Breast epithelium (tissue), 4 donors: ENCODE results near the gene BUB3. TPM values are rescaled to one million over a fixed set of nuclear protein-coding genes. Genes with fewer than 3 reads are reported as not detected.
A peak's percentile ranks its signal among the peaks of the same experiment; 100 is the strongest.

ENCODE experiments used
- DNase-seq, 2 donors: peaks; one replicate each; pipeline ENCODE4 v3.0.0-alpha.2; 2019; ENCODE audit warnings: low spot score in 2 of 2
- H3K27ac ChIP-seq, 2 donors: fragments of 200-600 bp; sonication (generic) in 1 of 2; one replicate each; pipeline ENCODE4 v1.5.1; 2016 to 2019; ENCODE audit warnings: mild to moderate bottlenecking in 1 of 2
- H3K27me3 ChIP-seq, 2 donors: fragments of 200-600 bp; sonication (generic) in 1 of 2; one replicate each; pipeline versions ENCODE4 v1.5.1 to v1.6.0; 2017 to 2019; ENCODE audit warnings: control low read depth in 1 of 2, mild to moderate bottlenecking in 1 of 2
- H3K36me3 ChIP-seq: fragments of 200-600 bp; one replicate; pipeline ENCODE4 v1.5.1; 2019
- H3K4me1 ChIP-seq, 2 donors: fragments of 200-600 bp; sonication (generic); one replicate each; pipeline ENCODE4 v1.5.1; 2016 to 2019; ENCODE audit warnings: control low read depth in 1 of 2
- H3K4me3 ChIP-seq, 3 donors: fragments of 200-600 bp; sonication (generic); 1 replicate in 2 of 3; 2 replicates in 1 of 3; pipeline ENCODE4 v1.5.1; 2016 to 2019; ENCODE audit warnings: mild to moderate bottlenecking in 3 of 3, moderate library complexity in 2 of 3
- H3K9me3 ChIP-seq, 2 donors: fragments of 200-600 bp; sonication (generic) in 1 of 2; one replicate each; pipeline ENCODE4 v1.5.1; 2016 to 2019; ENCODE audit warnings: control low read depth in 1 of 2
- CTCF ChIP-seq, 3 donors: fragments of 450-650 bp; IDR thresholded peaks; one replicate each; pipeline ENCODE4 v1.5.1; 2016 to 2017; ENCODE audit warnings: antibody characterized with exemption in 3 of 3, mild to moderate bottlenecking in 3 of 3, moderate library complexity in 3 of 3
- POLR2A ChIP-seq: fragments of 450-650 bp; IDR thresholded peaks from one replicate; pipeline ENCODE4 v1.6.1; 2016; ENCODE audit warnings: antibody characterized with exemption, mild to moderate bottlenecking, moderate library complexity
- POLR2AphosphoS5 ChIP-seq, 3 donors: sonication (generic); formaldehyde crosslinking; IDR thresholded peaks; one replicate each; pipeline ENCODE4 v1.6.1; 2017; ENCODE audit warnings: antibody characterized with exemption in 3 of 3
- intact Hi-C: fragments of 100-400 bp; cut with DNase I; formaldehyde crosslinking; loops from one replicate; pipeline ENCODE4 v1.15.1; 2023; ENCODE audit warnings: low total_unique reads
- total RNA-seq, 3 donors: library from RNA; depleted of rRNA; stranded (reverse); fragments of >200 nt; gene quantifications; one replicate each; pipeline ENCODE4 v1.1.0, GENCODE V29; 2016

BUB3 gene
- total RNA-seq, 3 donors from 2014 or later = 96.4 to 100 (median 98.1) TPM

DNA sequence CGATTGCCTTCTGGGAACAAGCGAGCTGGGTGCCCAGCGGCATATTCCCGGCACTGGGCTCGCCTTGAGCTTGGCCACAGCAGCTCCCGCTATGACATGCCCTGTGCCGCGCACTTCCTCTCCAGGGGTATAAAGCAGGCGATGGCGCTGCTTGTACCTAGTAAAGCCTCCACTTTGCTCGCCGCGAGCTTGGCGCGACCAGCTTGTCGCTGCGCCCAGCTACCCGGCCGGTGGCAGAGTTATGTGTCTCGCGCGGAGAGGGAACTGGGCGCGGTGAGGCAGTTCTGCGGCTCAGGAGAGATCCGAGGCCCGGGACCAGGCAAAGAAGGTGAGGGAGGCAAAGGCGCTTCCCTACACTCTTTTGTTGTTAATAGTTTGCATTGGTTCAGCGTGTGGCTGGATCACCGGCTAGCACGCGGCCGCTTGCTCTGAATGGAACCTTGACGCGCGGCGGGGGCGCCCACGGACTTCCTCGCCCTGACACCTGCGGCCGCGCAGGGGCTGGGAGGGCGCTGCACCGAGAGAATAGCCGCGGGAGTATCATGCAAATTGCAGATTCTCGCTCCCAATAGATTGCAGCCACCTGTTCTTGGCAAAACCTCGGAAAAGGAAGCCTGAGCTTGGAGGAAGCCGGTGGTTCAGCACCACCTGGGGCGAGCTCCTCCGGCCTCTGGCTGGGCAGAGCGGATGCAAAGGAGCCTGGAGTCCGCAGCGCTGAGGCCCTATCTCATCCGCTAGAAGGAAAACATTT lies 3.0 kb upstream of the BUB3 start:
- peaks cover 15 to 73% of the 10 kb centered on the region in 2 donors for H3K27me3 ChIP-seq
- H3K36me3 ChIP-seq = no peaks in the 10 kb centered on the region
- TF ChIP-seq CTCF (IDR thresholded peaks at IDR 0.05) (no peak), POLR2A (no peak), POLR2AphosphoS5 (IDR thresholded peaks at IDR 0.05) (no peak)
- no peaks in the 10 kb centered on the region for H3K9me3 ChIP-seq
- DNase-seq = no peak
- peak overlapping the region in 2 of 3 donors; percentile 29 to 47 for H3K4me3 ChIP-seq
- intact Hi-C loops = no loop called here
- peaks cover 5 to 37% of the 10 kb centered on the region in 2 donors for H3K4me1 ChIP-seq
- H3K27ac ChIP-seq = no peak overlapping the region

DNA sequence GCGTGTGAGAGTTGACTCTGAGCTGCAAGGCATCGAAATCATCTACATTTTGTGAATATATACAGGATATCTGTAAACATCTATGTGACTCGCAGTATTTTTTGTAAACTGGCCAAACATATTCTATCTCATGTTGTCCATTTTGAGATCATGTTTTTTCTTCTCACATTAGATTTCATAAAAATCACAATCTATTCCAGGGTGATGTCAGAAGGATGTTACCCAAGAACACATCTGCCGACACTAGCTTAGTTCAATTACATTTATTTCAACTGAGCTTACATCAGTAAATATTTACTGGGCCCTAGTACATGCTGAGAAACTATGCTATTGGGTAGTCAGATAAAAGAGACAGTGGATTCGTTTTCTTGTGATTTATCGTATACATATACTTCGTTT lies 2.5 kb upstream of the BUB3 start:
- intact Hi-C loops = no loop called here
- H3K4me1 ChIP-seq = peaks cover 5 to 36% of the 10 kb centered on the region in 2 donors

GRCh38 chr10:123153486-123154091 lies 613 bp upstream of the BUB3 start:
- TF ChIP-seq CTCF (IDR thresholded peaks at IDR 0.05) (no peak), POLR2AphosphoS5 (IDR thresholded peaks at IDR 0.05) (no peak), POLR2A (no peak)
- Histone ChIP-seq H3K36me3 (no peaks in the 10 kb centered on the region), H3K27ac (no peak overlapping the region), H3K27me3 (peaks cover 3 to 49% of the 10 kb centered on the region in 2 donors), H3K4me1 (peaks cover 0 to 24% of the 10 kb centered on the region in 2 donors), H3K9me3 (no peaks in the 10 kb centered on the region), H3K4me3 (peak overlapping the region in 2 of 3 donors; percentile 74 to 86)
- DNase-seq = peak in 1 of 2 donors; percentile 17
- intact Hi-C loops = no loop called here

More for the DNA sequence above, 2.5 kb upstream of the BUB3 start:
- no peak for TF ChIP-seq POLR2AphosphoS5 (IDR thresholded peaks at IDR 0.05)
- TF ChIP-seq CTCF (IDR thresholded peaks at IDR 0.05) = no peak
- TF ChIP-seq POLR2A = no peak
- H3K36me3 ChIP-seq = no peaks in the 10 kb centered on the region
- DNase-seq = no peak
- H3K27ac ChIP-seq = no peak overlapping the region
- no peak overlapping the region for H3K4me3 ChIP-seq
- peaks cover 10 to 68% of the 10 kb centered on the region in 2 donors for H3K27me3 ChIP-seq
- no peaks in the 10 kb centered on the region for H3K9me3 ChIP-seq

DNA sequence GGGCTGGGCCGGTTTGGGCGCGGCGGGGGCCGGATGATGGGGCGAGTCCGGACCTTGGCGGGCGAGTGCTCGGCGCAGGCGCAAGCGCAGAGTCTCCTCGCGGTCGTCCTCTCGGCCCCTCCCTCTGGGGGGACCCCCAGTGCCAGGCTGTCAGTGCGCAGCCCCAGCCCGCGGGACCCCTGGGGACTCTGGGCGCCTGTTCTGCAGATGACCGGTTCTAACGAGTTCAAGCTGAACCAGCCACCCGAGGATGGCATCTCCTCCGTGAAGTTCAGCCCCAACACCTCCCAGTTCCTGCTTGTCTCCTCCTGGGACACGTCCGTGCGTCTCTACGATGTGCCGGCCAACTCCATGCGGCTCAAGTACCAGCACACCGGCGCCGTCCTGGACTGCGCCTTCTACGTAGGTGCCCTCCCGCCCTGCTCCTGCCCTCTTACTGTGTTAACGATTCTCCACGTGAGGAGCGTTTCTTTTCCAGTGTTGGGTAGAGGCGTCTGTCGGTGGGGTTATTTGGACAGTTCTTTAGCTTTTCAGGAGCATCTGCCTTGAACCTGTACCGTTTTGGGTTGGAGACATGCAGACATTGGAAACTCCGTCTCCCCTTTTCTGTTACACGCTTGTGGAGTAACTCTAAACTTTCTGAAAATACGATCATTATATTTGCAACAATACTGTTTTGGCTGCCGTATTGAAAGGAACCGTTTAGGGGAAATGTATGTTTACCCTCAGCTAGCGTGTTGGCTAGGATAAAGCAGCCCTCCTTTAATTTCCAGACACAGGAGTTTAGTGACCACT lies 706 bp downstream of the BUB3 start:
- peak in 1 of 2 donors; percentile 17 for DNase-seq
- Histone ChIP-seq H3K27me3 (peaks cover 0 to 36% of the 10 kb centered on the region in 2 donors), H3K4me1 (peaks cover 0 to 16% of the 10 kb centered on the region in 2 donors), H3K9me3 (no peaks in the 10 kb centered on the region), H3K4me3 (peak overlapping the region; percentile 74 to 98 (median 86)), H3K27ac (peak overlapping the region; percentile 83 to 89), H3K36me3 (no peaks in the 10 kb centered on the region)
- intact Hi-C loops = no loop called here
- TF ChIP-seq POLR2AphosphoS5 (IDR thresholded peaks at IDR 0.05) (no peak), CTCF (IDR thresholded peaks at IDR 0.05) (no peak), POLR2A (no peak)
